ENCODE measurements around the gene SLC4A2. TPM values are rescaled to one million over a fixed set of nuclear protein-coding genes. Genes with fewer than 3 reads are reported as not detected.

The SLC4A2 gene
- total RNA-seq, 1 donor from 2014 or later = 49.7 TPM

DNA sequence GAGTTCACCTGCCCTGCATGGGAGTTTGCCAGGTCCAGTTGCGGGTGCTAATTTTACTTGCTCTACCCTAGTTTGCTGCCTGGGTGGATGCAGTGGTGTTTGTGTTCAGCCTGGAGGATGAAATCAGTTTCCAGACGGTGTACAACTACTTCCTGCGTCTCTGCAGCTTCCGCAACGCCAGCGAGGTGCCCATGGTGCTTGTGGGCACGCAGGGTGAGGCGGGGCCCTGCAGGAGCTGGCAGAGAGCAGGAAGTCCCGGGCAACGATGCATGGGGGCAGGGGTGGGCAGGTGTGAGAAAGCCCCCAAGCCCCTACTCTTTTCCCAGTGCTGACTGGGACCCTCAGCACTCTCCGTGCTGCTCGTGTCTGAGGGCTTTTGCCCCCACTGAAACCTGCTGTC is 58.2 kb downstream of the SLC4A2 start:
- intact Hi-C loops (cut with DNase I) = loop anchor here (10.0 kb wide), 1 partner anchor 83 kb away; no protein-coding TSS in a partner anchor
- DNase-seq (no peak), ATAC-seq (ENCODE audit: poor library complexity) (no peak)

DNA sequence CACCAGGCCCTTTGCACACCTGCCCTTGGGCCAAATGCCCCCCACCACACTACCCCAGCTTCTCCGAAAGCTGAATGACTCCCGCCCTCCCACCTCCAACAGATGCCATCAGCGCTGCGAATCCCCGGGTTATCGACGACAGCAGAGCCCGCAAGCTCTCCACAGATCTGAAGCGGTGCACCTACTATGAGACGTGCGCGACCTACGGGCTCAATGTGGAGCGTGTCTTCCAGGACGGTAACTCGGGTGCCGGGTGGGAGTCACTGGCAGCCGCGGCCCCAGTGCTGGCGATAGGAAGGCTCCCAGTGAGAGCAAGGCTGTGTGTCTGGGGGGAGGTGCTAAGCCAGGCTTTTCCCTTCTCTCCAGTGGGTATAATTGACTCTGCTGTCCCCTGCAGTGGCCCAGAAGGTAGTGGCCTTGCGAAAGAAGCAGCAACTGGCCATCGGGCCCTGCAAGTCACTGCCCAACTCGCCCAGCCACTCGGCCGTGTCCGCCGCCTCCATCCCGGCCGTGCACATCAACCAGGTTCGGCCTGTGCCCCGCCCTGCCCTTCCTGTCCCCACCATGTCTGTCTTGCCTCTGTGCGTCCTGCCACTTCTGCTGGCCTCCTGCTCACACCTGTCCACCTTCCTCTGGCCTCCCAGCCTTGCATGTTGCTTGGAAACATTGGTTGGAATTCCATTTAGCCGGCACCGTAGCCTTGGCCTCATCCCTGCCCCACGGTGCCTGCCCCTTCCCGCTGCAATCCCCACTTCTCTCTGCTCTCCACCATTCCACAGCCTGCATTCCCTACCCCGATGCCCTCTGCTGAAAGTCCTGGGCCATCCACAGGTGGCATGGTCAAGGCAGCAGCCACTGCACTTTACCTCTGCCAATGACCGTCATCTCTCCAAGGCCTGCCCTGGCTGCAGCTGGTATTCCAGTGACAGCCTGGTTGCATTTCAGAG is 59.0 kb downstream of the SLC4A2 start:
- intact Hi-C loops (cut with DNase I) = loop anchor here (10.0 kb wide), 1 partner anchor 84 kb away; no protein-coding TSS in a partner anchor
- ATAC-seq (ENCODE audit: poor library complexity) (no peak), DNase-seq (no peak)

DNA sequence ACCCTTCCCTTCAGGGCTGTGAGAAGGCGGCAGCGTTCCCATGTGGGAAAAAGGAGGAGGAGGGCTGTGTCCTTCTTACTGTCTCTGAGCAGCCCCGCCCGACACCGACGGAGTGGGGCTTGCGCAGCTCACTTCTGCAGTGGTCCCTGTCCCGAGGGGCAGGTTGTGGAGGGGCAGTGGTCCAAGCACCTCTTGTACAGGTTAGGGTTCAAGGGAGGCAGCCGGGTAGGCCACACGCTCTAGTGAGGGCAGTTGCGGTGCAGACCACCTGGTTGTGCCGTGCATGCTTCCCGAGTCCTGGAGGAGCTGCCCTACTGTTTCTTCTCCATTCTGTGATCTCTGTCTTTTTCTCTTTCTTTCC is 59.6 kb downstream of the SLC4A2 start:
- DNase-seq = no peak
- no peak for ATAC-seq (ENCODE audit: poor library complexity)
- intact Hi-C loops (cut with DNase I) = loop anchor here (10.0 kb wide), 1 partner anchor 84 kb away; no protein-coding TSS in a partner anchor

DNA sequence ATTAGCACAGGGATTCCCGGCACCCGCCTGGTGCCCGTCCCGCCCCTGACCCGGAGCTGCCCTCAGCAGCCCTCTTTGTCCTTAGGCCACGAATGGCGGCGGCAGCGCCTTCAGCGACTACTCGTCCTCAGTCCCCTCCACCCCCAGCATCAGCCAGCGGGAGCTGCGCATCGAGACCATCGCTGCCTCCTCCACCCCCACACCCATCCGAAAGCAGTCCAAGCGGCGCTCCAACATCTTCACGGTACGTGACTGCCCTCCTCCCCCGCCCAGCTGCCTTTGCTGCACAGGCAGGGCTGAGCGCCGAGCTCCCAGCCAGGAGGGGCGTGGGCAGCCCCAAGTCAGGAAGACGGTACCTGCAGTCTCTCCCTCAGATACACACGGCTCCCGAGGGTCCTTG is 60.5 kb downstream of the SLC4A2 start:
- no peak for ATAC-seq (ENCODE audit: poor library complexity)
- DNase-seq = no peak
- intact Hi-C loops (cut with DNase I) = loop anchor here (5.0 to 10.0 kb wide), 3 partner anchors 85 to 182 kb away; partner anchors contain the start of gene SMARCD3

DNA sequence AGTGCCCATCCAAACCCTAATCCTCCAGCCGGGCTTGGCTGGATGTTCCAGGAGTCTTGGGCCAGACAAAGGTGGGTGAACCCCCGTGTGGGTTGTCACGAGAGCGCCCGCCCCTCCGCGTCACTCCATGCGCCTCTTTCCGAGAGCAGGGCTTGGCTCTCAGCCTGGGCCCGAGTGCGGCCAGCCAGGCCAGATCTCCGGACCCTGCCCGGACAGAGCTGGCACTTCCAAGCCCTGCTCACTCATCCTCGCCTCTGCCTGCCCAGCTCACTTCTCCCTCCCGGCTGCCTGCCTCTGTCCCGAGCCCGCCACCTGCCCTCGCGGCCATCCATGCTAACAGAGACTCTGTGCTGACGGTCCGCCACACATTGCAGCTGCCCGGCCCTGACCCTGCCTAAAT is 61.5 kb downstream of the SLC4A2 start:
- ATAC-seq (ENCODE audit: poor library complexity) (no peak), DNase-seq (no peak)
- intact Hi-C loops (cut with DNase I) = loop anchor here (5.0 to 10.0 kb wide), 2 partner anchors 124 to 181 kb away; partner anchors contain the start of gene SMARCD3

DNA sequence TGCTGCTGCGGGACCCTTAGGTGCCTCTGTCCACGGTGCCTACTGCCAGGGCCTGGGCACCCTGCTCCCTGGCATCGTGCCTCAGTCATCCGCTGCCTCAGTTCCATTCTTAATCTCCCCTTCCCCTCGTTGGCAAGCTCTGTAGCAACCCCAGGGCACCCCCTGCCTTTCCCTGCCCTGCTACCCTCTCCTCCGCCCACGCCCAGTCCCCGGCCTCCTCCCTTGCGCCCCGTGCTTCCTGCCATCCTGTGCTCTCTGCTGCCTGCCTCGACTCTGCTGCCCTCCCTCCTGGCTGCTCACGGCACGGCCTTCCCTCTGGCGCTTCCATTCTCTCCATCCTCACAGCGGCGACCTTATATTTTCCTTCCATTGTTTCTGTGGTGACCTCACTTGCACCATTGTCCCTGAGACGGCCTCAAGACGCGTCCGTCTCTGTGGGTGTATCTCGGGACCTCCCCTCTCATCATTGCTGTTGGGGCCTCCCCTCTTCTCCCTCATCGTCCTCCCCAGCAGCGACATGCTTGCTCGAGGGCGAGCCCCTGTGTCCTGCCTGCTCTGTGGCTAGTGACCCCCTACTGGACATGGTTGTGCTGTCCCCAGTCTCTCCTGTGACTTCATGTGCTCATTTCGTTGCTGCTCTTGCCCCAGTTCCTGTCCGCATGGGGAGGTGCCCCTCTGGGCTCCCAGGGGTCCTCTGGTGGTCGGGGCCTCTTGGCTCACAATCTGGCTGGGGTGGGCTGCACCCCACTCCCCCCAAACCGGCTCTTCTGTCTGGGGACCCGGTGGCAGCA is 62.2 kb downstream of the SLC4A2 start:
- DNase-seq (no peak), ATAC-seq (ENCODE audit: poor library complexity) (no peak)
- intact Hi-C loops (cut with DNase I) = loop anchor here (5.0 to 10.0 kb wide), 2 partner anchors 123 to 181 kb away; partner anchors contain the start of gene SMARCD3

DNA sequence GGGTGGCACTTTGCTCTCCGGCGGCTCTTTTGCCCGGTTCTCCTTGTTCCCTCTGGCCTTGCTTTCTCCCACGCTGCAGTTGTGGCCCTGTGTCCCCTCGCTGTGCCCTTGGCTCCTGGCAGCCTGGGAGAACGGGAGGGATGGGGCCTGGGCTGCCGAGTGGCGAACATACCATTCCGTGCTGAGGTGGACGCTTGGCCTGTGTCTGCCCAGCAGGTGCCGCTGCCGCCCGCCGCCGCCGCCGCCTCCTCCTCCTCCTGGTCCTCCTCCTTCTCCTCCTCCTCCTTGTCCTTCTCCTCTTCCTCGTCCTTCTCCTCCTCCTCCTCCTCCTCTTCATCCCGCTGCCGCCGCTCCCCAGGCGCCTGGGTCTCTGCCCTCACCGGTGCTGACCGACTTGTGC is 62.9 kb downstream of the SLC4A2 start:
- ATAC-seq (ENCODE audit: poor library complexity) (peak; percentile 26), DNase-seq (no peak)
- intact Hi-C loops (cut with DNase I) = loop anchor here (5.0 to 10.0 kb wide), 2 partner anchors 123 to 180 kb away; partner anchors contain the start of gene SMARCD3

DNA sequence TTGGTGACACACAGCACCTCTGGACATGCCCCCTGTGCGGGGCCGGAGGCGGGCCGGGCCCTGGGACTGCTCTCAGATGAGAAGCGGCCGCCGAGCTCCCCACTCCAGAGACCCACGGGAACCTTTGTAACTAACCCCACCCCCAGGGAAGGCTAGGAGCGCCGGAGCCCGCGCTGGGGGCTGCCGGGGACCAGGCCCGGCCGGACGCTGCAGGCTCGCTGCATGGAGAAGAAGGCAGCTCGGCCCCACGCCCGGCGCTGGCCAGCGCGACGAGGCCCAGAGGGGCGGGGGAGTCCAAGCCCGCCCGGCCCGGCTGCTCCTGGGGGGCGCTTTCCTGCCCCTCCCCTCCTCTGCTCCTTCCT is 63.4 kb downstream of the SLC4A2 start:
- intact Hi-C loops (cut with DNase I) = loop anchor here (5.0 to 10.0 kb wide), 2 partner anchors 122 to 180 kb away; partner anchors contain the start of gene SMARCD3
- DNase-seq (no peak), ATAC-seq (ENCODE audit: poor library complexity) (no peak)

DNA sequence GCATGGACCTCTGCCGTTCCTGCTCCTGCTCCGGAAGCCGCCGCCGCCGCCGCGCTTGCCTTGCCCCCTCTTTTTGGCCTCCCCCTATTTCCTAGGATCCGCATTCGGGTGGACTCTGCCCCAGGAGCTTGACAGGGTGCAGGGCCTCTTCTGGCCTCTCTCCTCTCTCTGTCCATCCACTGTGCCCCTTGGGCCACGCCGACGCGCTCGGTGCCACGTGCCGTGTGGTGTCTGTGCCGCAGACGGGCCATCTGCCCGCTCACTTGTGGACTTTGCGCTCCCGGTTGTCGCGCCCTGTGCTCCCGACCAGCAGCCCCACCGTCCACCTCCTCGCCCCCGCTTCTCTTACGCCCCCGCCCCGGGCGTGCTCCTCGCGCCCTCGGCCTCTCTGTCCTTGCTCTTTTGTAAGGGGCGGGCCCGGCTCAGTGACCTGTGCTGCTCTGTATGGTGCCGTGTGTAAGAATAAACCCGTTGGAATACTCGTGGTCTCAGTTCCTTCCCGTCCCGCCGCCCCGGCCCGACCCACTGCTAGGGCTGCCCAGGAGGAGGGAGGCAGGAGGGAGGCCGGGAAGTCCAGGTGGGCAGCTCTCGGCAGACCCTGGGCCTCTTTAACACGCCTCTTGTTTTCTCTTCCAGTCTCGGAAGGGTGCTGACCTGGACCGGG is 63.9 kb downstream of the SLC4A2 start:
- DNase-seq (no peak), ATAC-seq (ENCODE audit: poor library complexity) (no peak)
- intact Hi-C loops (cut with DNase I) = loop anchor here (5.0 to 10.0 kb wide), 2 partner anchors 122 to 179 kb away; partner anchors contain the start of gene SMARCD3

DNA sequence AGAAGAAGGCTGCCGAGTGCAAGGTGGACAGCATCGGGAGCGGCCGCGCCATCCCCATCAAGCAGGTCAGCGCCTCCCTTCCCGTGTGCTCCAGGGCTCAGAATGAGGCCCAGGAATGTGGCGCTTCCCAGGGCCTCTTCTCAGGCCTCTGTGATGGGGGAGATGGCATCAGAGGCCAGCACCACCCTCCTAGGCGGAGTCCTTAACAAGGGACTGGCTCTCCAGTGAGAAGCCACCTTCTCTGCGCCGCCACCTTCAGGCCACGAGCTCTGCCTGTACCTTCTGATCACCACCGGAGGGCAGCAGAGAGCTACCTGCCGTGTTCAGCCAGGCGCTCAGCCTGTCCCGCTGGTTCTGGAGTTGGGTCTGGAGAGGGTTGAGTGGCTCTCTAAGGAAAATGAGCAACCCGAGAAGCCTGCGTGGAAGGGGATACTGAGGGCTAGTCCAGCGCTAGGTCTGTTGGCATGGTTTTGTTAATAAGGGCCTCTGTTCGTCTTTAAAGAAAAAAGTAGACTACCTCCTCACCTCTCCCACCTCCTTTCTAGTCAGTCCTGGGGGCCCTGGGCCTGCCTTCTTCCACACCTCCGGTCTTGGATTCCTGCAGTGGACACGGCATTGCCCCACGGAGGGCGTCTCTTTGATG is 64.6 kb downstream of the SLC4A2 start:
- ATAC-seq (ENCODE audit: poor library complexity) = peak; percentile 84
- DNase-seq = peak; percentile 83
- intact Hi-C loops (cut with DNase I) = loop anchor here (2.0 to 10.0 kb wide), 3 partner anchors 49 to 178 kb away; partner anchors contain the start of gene SMARCD3

DNA sequence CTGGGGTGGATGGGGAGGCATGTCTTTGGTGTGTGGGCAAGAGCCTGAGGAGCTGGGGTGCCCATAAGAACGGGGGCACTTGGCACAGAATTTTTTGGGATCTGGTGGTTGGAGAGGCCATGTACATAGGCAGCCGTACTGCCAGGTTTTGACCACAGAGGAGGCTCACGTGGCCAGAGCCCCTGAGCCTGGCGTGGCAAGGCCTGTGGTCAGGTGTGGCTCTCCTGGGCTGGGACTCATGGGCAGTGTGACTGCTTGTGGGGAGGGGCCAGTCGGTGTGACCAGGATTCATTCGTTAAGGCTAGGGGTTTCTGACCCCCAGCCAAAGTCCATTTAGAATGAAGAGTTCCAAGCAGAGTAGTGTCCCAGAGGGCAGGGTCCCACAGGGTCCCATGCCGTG is 65.1 kb downstream of the SLC4A2 start:
- intact Hi-C loops (cut with DNase I) = loop anchor here (2.0 to 10.0 kb wide), 3 partner anchors 48 to 178 kb away; partner anchors contain the start of gene SMARCD3
- DNase-seq = no peak
- ATAC-seq (ENCODE audit: poor library complexity) = no peak

DNA sequence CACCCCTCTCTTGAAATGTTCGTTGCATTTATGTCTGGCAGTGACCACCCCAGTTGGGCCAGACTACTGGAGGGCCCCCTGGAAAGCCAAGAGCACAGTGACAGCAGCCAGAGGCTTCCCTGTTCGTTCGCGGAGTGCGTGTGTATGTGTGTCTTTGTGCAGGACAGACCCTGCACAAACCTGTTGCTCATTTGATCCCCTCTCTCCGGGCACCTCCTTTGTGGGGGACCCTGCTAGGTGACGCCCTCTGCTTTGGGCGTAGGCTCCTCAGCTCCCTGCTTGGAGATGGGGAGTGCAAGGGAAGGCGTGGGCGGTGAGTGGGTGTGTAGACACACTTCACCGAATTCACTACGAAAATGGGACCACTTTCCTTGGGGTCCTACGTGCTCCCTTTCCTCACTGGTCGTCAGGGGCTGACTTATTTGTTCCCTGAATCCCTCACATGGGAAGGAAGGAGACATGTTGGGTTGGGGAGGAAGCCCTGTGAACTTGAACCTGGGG is 65.6 kb downstream of the SLC4A2 start:
- no peak for ATAC-seq (ENCODE audit: poor library complexity)

DNA sequence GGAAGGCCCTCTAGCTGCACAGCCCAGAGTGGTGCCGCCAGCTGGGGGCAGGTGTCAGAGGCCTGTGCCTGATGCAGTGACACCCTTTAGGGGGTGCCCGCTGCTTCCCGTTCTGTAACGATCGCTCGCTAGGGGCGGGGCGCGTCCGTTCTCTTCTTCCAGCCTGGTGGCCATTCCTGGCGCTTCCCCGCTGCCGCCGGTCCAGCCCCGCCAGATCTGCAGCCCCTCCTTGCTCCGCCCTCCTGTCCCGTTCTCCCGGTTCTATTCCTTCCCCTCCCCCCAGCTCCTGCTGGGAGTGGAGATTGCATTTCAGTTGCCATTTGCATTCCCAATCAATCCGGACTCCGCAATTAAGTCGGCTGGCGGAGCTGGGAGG is 66.1 kb downstream of the SLC4A2 start:
- DNase-seq = peak; percentile 78
- ATAC-seq (ENCODE audit: poor library complexity) = peak; percentile 67
- intact Hi-C loops (cut with DNase I) = loop anchor here (2.0 to 10.0 kb wide), 2 partner anchors 47 to 119 kb away; partner anchors contain the start of gene SMARCD3

More for the DNA sequence above, 65.6 kb downstream of the SLC4A2 start:
- DNase-seq = no peak
- intact Hi-C loops (cut with DNase I) = loop anchor here (2.0 to 10.0 kb wide), 3 partner anchors 48 to 177 kb away; partner anchors contain the start of gene SMARCD3

DNA sequence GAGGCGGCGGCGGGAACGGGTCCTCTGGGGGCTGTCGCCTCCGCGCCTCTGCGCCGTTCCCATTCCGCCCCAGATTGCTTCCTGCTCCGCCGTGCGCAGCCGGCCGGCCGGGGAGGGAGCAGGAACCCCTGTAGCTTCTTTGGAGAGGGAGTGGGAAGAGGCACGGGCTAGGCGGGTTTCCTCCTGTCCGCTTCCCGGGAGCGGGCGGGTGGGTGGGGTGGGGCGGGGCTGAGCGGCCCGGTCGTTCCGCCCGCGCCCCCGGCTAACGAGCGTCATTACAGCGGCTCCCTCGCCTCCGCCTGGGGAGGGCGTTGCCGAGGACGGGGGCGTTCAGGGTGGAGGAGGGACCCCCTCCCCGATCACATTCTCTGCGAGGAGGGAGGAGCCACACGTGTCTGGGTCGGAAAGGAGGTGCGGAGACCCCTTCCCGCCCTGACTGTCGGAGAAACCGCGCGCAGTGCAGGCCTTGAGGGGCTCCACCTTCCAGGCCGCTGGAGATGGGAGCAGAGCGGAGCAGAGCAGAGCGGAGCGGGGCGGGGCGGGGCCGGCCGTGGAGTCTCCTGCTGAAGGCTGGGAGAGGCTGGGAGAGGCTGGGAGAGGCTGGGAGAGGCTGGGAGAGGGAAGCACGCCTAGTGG is 66.6 kb downstream of the SLC4A2 start:
- intact Hi-C loops (cut with DNase I) = loop anchor here (2.0 to 10.0 kb wide), 2 partner anchors 47 to 119 kb away; partner anchors contain the start of gene SMARCD3
- peak; percentile 30 for ATAC-seq (ENCODE audit: poor library complexity)
- DNase-seq = no peak

Data from Right ventricle myocardium superior (tissue), 1 donor.